HuH-7 (cell line): ENCODE data around the gene CTF1.
"Not testable (repeated sequence)": the region's sequence is repeated elsewhere in the genome, so short reads cannot be mapped to it uniquely, and the experiment has no call there.

ENCODE experiments used
- DNase-seq: peaks from one replicate; pipeline ENCODE4 v3.0.0; 2011; ENCODE audit warnings: low spot score

CTF1 gene

GRCh38 chr16:30896261-30896888 is at the start of gene CTF1:
Gene CTF1 (plus strand): TSS chr16:30896614. CDS start chr16:30896644, 30 bp downstream.
- peak; percentile 46 for DNase-seq

GRCh38 chr16:30846649-30847402 is 49.6 kb upstream of the CTF1 start:
- no peak for DNase-seq

GRCh38 chr16:30850246-30850645 is 46.2 kb upstream of the CTF1 start:
- no peak for DNase-seq

- no peak for DNase-seq
These were observed 42.7 kb upstream of the CTF1 start for GRCh38 chr16:30853758-30854157.

- DNase-seq: no peak
These were observed 38.3 kb upstream of the CTF1 start for GRCh38 chr16:30858111-30858495.

- DNase-seq: no peak
These were observed 37.5 kb upstream of the CTF1 start for GRCh38 chr16:30858829-30859423.

GRCh38 chr16:30860729-30861128 is 35.7 kb upstream of the CTF1 start:
- DNase-seq: not testable (repeated sequence)

- not testable (repeated sequence) for DNase-seq
These were observed 33.2 kb upstream of the CTF1 start for GRCh38 chr16:30863178-30863577.

- no peak for DNase-seq
These were observed 30.4 kb upstream of the CTF1 start for GRCh38 chr16:30866031-30866430.

GRCh38 chr16:30867747-30868146 is 28.7 kb upstream of the CTF1 start:
- no peak for DNase-seq

- no peak for DNase-seq
These were observed 25.5 kb upstream of the CTF1 start for GRCh38 chr16:30870904-30871303.

- no peak for DNase-seq
These were observed 22.1 kb upstream of the CTF1 start for GRCh38 chr16:30874244-30874820.

- peak; percentile 82 for DNase-seq
These were observed 21.3 kb upstream of the CTF1 start for GRCh38 chr16:30874821-30875717.

- no peak for DNase-seq
These were observed 20.3 kb upstream of the CTF1 start for GRCh38 chr16:30875871-30876801.

- peak; percentile 40 for DNase-seq
These were observed 19.5 kb upstream of the CTF1 start for GRCh38 chr16:30876867-30877266.

GRCh38 chr16:30882429-30883310 is 13.7 kb upstream of the CTF1 start:
- no peak for DNase-seq

- DNase-seq: no peak
These were observed 11.7 kb upstream of the CTF1 start for GRCh38 chr16:30884760-30885159.

GRCh38 chr16:30885196-30885595 is 11.2 kb upstream of the CTF1 start:
- no peak for DNase-seq

- no peak for DNase-seq
These were observed 10.3 kb upstream of the CTF1 start for GRCh38 chr16:30886145-30886544.

- no peak for DNase-seq
These were observed 8.5 kb upstream of the CTF1 start for GRCh38 chr16:30887927-30888326.
